RPMI8226 (cell line): ENCODE results near the gene CTH.
"Not testable (repeated sequence)": the region's sequence is repeated elsewhere in the genome, so short reads cannot be mapped to it uniquely, and the experiment has no call there.

Experiments used
- DNase-seq: peaks from one replicate; pipeline ENCODE4 v3.0.0-alpha.2; 2015

Gene CTH

GRCh38 chr1:70459496-70460225 lies 48.6 kb downstream of the CTH start:
- DNase-seq: no peak

- DNase-seq: not testable (repeated sequence)
Measured at GRCh38 chr1:70460740-70461713, 50.0 kb downstream of the CTH start.

GRCh38 chr1:70462611-70463010 lies 51.5 kb downstream of the CTH start:
- no peak for DNase-seq

GRCh38 chr1:70465911-70466310 lies 54.8 kb downstream of the CTH start:
- DNase-seq: no peak

GRCh38 chr1:70467531-70467930 lies 56.5 kb downstream of the CTH start:
- no peak for DNase-seq

- DNase-seq: no peak
Measured at GRCh38 chr1:70468180-70468579, 57.1 kb downstream of the CTH start.

- not testable (repeated sequence) for DNase-seq
Measured at GRCh38 chr1:70469184-70469583, 58.1 kb downstream of the CTH start.

GRCh38 chr1:70475023-70475422 lies 64.0 kb downstream of the CTH start:
- no peak for DNase-seq

GRCh38 chr1:70477090-70477489 lies 66.0 kb downstream of the CTH start:
- DNase-seq: no peak

GRCh38 chr1:70477905-70478304 lies 66.8 kb downstream of the CTH start:
- DNase-seq: not testable (repeated sequence)

- no peak for DNase-seq
Measured at GRCh38 chr1:70483342-70483741, 72.3 kb downstream of the CTH start.

GRCh38 chr1:70485624-70486023 lies 74.6 kb downstream of the CTH start:
- no peak for DNase-seq

- peak; percentile 9 for DNase-seq
Measured at GRCh38 chr1:70486676-70487458, 75.8 kb downstream of the CTH start.

- no peak for DNase-seq
Measured at GRCh38 chr1:70487459-70487815, 76.4 kb downstream of the CTH start.

- DNase-seq: peak; percentile 8
Measured at GRCh38 chr1:70487910-70488665, 77.0 kb downstream of the CTH start.
